HG03025 (cell line): ENCODE data around the gene GDF7.

Experiments
- ATAC-seq: cut with Tn5 transposase; IDR thresholded peaks from one replicate; pipeline ENCODE4 v1.9.1; 2021; ENCODE audit warnings: mild to moderate bottlenecking, moderate library complexity; ENCODE audit not compliant: unreplicated experiment, low FRiP score

Gene GDF7

GRCh38 chr2:20666304-20667150 is at the start of gene GDF7:
GDF7 (plus strand) TSS chr2:20667144; CDS start chr2:20667240, 96 bp downstream.
- no peak for ATAC-seq

DNA sequence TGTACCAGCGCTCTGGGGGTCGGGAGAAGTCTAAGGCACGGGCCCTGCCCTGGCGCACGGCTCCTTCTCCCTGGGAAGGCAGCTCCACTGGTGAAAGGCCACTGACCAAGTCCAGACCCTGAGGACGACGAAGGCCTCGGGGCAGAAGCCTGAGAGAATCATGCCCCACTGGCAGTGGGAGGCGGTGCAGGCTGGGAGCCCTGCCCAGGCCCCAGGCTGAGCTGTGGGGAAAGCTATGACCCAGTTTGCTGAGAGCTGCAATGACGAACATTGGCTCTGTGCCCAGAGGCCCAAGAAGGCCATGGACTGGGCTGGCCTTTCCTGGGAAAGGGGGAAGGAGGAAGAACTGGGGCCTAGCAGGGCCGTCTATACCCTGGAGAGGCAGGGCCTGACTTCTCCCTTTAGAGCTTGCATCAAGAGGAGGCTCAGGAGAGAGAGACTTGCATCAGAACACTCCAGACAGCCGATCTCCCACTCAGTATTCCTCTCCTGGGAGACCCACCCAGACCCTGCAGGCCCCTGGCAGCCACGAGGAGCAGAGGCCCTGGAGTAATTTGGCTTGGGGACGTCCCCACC is 49.0 kb upstream of the GDF7 start:
- ATAC-seq: no peak

DNA sequence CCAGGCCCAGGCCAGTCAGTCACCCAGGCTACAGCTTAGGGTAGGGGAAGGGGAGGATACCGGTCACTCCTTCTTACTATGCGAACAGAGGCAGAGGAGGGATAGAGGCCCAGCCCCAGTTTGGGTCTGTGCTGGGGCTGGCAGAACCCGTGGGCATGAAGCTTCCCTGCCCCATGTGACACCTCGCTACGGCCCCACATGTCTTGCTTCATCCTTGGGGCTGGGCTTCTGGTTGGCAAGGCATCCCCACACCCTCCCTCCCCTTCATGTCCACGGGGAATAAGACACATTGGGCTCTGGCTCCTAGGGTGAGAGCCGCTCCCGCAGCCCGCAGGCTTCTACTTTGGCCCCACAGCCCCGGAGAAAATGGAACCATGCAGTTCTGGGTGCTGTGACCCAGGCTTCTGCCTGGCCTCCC is 48.5 kb upstream of the GDF7 start:
- no peak for ATAC-seq

DNA sequence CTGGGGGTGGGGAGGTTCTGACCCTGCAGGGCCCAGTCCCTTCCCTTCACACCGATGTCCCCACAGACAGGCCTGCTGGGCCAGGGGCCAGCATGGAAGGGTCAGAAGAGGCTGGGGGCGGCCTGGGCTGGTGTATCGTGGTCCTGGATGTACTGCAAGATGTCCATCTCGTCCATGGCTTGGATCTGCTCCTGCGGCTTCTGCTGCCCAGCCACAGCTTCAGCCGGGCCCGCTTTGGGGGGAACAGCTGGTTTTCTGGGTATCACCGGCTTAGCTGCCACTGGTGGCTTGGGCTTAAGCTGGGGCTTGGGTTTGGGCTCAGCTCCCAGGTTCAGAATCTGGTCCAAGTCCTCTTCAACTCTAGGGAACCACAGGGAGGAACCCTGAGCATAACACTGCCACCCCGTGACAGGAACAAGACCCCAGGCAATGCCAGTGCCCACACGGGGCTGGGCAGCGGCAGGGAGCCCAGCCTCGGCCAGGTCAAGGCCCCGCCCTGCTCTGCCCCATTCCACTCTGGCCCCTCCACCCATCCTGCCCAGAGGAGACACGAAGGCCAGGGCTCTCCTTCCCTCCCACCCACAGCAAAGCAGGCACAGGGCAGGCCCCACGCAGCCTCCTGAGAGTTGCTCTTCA is 47.9 kb upstream of the GDF7 start:
- no peak for ATAC-seq

- no peak for ATAC-seq
Observed at GRCh38 chr2:20619624-20620024, 47.3 kb upstream of the GDF7 start.

GRCh38 chr2:20620271-20620681 is 46.7 kb upstream of the GDF7 start:
- ATAC-seq: no peak

DNA sequence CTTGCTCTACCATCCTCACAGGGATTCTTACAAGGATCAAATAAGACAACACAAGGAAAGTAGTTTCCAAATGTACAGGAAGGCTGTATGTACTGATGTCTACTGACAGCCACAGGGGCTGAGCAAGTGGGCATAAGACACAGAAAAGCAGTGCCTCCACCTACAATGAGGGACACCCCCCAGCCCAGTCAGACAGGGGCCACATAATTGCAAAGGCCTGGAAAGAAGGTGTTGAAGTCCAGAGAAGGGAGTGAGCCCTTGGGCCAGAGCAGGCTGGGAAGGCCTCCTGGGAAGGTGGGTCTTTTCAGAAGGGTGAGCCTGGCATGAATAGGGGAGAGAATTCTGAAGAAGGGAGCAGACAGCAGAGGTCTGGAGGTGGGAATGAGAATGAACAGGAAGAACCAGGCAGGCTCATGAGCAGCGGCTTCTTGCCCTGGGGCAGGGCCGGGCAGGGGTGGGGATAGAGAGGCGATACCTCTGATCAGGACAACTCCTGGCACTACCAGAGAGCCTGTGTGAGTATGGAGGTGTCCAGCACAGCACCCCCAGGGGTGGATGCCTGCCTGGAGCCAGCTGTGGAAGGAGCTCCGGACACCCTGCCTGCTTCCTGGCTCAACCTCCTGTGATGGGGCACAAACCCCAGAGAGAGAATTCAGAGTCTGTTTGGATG is 46.1 kb upstream of the GDF7 start:
- no peak for ATAC-seq

DNA sequence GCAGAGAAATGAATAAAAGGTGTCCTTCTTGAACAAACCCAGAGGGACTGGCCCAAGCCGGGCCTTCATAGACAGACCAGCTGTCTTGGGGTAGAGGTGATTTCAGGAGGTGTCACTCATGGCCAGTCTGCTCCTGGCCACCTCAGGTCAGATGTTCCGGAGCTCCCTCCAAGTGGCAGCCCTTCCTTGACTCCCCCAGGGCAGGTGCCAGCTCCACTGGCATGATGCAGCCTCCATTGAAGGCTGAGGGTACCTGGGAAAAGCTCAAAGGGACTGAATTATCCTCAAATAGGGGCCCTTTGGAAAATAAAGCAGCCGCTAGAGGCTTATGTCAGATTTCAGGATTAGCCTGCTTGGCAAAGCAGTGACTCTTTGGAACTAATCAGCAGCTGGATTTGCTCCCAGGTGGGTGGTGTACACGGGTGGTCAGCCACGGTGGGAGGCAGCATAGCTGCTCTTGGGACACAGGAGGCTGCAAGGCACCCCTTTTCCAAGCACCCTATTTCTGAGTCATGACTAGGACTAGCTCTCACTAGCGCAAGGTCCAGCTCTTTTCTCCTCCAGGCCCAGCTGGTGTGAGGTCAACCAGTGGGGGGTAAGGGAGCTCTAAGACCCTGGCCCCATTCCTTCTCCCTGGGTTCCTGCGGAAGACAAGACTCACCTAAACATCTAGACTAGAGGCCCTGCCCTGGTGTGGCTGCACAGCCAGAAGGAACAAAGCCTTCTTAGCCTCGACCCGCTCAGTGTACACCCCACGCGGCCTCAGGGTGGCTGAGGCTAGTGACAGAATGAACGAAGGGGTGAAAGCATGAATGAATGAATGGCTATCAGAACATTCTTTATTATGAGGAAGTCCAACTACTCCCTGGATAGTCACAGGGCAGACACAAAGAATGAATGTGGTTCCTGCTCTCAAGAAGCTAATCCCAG is 45.3 kb upstream of the GDF7 start:
- ATAC-seq: no peak

GRCh38 chr2:20622296-20622686 is 44.7 kb upstream of the GDF7 start:
- no peak for ATAC-seq

- no peak for ATAC-seq
Observed at GRCh38 chr2:20622731-20623130, 44.2 kb upstream of the GDF7 start.

DNA sequence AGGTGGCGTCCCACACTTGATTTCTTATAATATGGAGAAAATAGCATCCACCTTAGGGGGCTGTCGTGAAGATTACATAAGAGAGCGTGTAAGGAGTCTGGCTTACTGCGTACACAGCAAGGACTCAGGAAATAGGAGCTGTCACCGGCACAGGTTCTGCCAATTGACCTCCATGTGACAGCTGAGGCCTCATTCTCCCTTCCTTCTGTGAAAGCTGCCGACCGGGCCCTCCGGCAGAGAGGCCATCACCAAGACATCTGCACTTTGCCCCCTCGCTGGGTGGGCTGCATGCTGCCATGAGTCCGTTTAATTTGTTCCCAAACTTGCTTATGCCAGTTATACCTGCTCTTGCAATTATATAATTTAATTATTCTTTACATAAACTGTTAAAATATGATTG is 43.7 kb upstream of the GDF7 start:
- no peak for ATAC-seq

DNA sequence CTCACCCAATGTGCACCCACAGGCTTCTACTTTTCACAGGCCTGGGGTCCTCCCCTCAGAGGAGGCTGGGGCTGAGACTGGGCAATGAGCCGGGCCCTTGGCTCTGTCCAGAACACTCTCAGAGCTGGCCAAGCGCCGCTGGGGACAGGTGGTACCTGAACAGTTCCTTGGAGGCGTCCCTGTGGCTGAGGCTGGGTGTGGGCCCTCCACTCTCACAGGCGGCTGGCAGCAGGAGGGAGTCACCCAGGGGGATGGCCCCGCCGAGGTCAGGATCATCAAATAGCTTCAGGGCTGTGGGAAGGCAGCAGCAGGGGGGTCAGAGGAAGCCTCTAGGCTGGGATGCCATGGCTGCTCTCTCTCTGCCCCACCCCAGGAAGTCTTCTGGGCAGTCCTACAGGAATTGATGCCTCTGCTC is 43.2 kb upstream of the GDF7 start:
- ATAC-seq: no peak

- ATAC-seq: no peak
Observed at GRCh38 chr2:20624156-20624883, 42.6 kb upstream of the GDF7 start.

- no peak for ATAC-seq
Observed at GRCh38 chr2:20624884-20625485, 42.0 kb upstream of the GDF7 start.

GRCh38 chr2:20625491-20626391 is 41.2 kb upstream of the GDF7 start:
- no peak for ATAC-seq

DNA sequence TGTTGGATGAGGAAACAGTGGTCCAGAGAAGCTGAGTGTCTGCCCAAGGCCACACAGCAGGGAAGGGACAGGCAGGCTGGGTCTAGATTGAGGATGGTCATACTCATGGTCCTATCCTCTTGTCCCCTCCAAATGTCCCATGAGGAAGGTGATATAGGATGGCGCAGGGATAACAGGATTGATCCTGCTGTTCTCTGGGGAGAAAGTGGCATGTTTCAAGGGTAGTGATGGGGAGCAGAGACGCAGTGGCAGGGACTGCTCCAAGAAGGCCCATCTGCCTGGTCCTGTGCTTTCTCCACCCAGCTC is 40.6 kb upstream of the GDF7 start:
- ATAC-seq: no peak

DNA sequence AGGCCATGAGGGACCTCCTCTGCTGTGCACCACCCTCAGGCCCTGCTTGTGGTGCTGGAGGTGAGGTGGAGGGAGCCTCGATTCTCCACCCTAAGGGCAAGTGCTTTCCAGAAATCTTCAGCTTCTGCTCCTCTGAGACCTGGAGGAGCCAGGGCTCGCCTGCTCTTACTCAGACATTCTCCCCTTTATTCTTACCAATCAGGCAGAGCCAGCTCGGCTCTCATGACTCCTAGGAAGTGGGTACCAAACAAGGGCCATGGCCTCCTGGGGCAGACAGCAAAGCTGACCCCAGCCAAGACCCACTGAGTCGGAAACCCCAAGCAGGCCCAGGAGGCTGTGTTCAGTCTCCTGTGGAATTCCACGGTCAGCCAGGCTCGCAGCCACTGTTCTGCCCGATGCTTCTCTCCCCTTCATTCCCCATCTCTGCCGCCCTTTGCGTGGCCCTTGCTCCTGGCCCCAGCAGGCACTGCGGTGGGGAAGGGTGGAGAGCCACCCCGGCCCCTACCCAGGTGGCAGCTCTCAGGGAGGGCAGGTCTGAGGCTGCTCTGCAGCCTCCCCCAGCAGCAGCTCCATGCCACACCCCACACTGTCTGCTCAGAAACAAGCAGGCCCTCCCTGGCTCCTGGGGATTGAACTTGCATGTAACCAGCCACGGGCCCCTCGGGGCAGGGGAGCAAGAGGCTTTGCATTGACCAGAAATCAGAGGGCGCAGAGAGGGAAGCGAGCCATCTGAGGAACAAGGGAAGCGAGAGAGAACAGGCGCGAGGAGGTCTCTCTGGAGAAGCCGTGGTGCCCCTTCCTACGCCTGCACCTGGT is 40.0 kb upstream of the GDF7 start:
- no peak for ATAC-seq
